ENCODE measurements around the gene SLX4IP.
"Not testable (repeated sequence)": the region's sequence is repeated elsewhere in the genome, so short reads cannot be mapped to it uniquely, and the experiment has no call there.

Gene SLX4IP

DNA sequence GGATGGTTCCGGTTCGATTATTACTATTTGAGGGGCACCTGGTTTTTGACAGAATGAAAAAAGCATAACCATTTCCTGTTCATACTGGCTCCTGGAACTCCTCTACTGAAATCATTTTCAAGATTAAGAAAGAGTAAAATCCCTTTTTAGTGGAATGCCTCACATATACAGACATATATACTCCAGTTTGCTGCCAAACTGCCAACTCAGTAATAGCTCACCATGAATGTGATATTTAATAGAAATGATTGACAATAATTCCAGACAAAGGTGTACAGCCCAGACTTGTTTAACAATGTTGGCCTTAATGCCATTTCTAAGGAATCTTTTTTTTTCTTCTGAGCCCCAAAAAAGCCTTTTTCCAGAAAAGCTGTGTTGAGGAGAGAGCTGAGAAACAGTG, 145.6 kb downstream of the SLX4IP start:
- DNase-seq = no peak

DNA sequence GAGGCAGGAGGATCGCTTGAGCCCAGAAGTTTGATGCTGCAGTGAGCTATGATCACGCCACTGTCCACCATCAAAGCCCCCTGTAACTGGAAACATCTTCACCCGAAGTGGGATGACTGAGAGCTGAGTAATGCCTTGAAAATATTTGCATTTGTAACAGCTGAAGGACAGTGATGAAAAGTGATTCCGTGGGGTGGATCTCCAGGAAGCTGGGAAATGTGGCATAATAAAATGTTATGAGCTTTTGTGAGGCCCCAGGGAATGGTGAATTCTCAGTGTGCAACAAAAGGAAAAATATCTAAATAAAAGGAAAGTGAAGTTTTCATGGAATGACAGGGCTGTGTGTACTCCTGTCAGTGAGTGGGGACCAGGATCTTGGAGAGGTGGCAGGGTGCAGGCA, 146.7 kb downstream of the SLX4IP start:
- no peak for DNase-seq

- DNase-seq = no peak
Measured at GRCh38 chr20:10584371-10584770, 149.3 kb downstream of the SLX4IP start.

GRCh38 chr20:10585308-10585707, 150.2 kb downstream of the SLX4IP start:
- no peak for DNase-seq

GRCh38 chr20:10586296-10586695, 151.2 kb downstream of the SLX4IP start:
- DNase-seq = no peak

DNA sequence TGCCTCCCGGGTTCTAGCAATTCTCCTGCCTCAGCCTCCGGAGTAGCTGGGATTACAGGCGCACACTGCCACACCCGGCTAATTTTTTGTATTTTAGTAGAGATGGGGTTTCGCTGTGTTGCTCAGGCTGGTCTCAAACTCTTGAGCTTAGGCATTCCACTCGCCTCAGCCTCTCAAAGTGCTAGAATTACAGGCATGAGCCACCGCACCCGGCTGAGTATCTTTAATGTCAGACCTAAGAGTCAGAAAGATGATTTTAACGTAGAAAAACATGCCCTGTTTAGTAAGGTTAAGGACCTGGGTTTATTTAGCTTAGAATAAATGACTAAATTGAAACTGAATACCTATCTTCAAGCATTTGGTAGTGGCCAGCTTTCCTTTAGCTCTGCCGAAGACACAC, 155.3 kb downstream of the SLX4IP start:
- not testable (repeated sequence) for DNase-seq

DNA sequence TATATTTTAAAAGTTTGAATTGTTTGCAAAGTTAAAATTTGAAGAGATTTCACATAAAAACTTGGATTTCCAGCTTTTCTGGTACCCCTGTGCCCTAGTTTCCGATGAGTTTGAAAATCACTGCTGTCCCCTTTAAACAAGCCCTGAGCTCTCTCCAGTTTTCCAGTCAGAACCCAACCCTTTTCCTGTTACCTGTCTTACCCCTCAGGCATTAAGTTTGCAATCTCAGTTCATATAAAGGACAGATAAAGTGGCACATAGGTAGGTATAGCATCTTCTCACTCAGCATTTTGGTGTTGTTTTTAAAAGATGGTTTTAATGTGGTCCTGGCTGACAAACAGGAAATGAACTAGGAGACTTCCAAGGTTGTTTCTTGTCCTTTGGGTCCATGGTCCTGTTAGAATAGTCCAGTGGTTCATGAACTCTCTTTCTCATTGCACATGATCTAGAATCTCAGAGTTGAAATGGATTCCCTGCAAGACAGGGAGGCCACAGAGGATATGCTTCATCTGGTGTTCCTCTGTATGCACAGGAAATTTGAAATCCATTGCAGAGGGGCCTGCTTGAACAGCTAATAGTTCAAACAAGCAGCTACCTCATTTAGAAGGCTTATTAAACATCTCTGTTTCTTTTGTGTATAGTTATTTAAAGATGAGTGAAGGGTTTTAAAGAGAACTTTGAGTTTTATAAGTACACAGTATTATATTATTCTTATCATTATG, 156.0 kb downstream of the SLX4IP start:
- no peak for DNase-seq

- DNase-seq = no peak
Measured at GRCh38 chr20:10591946-10592521, 156.9 kb downstream of the SLX4IP start.

- peak; percentile 8 for DNase-seq
Measured at GRCh38 chr20:10594296-10594868, 159.3 kb downstream of the SLX4IP start.

GRCh38 chr20:10595266-10595665, 160.2 kb downstream of the SLX4IP start:
- DNase-seq = no peak

DNA sequence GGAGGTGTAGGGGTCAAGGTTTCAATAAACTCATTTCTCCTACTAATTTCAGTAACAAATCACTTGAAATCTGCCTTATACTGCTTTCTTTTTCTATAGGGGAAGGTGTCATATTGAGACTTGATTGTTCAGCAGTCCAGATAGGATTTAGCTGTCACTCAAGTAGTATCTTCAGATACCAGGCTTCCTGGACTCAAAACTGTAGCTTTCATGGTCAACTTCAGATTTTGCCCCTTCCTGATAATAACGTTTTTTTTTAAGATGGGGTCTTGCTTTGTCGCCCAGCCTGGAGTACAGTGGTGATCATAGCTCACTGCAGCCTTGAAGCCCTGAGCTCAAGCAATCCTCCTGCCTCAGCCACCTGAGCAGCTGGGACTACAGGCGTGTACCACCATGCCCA, 160.9 kb downstream of the SLX4IP start:
- DNase-seq = no peak

DNA sequence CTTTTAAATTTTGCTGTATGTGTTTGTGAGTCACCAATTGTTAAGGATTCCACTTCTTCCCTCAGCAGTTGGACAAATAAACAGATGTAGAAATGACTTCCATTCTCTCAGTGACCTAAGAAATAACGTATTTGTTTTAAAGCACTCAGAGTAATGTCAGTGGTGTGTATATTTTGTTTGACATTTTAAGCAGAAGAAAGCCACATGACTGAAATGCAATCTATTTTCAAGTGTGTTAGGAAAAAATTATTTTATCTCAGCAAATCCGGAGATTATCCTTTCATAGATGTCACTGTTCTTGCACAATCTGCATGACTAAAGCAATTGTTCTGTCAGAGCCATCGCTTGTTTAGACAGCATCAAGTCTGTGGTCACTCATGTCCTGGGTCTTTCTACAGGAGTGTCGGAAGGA, 161.6 kb downstream of the SLX4IP start:
- peak; percentile 87 for DNase-seq

GRCh38 chr20:10597637-10598036, 162.5 kb downstream of the SLX4IP start:
- DNase-seq = no peak

DNA sequence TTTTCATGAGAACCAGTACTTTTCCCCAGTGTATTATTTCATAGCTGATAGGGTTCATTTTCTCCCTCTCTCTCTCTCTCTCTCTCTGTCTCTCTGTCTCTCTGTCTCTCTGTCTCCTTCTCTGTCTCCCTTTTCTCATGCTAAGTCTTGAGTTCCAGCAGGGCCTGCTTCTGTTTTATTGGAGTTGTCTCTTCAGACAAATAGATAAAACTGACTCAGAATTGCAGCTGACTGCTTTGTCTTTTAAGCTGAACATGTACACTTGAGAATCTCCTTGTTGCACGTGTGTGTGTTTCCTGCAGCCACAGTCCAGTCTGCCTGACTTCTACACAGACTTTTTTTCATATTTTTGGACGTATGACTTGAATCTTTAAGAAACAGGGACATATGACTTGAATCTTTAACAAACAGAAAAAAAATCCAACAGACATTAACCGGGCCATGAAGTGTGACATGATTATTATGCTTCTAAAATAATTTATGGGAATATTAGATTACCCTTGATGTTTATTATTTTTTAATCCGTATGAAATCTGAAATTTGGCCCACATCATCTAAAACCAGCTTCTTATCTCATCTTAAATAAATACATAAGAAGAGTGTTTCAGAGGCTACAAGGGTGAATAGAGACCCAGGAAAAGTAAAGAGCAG, 167.2 kb downstream of the SLX4IP start:
- DNase-seq = no peak

DNA sequence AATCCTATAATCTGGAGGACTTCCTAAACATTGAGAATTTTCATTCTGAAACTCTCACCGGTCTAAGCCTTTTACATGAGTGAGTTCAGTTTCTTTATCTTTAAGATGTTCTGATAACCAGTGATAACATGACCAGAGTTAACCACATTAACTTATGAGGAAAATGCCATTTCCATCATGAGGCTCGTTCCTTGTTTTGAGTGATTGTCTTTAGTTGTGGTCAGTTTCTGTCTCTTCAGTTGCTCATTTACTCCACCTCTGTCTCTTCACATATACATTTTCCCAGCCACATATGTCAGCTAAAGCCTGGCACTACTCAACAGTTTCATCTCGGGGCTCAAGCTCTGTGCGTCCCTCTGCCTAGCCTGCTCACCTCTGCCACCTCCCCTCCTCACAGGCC, 168.3 kb downstream of the SLX4IP start:
- no peak for DNase-seq

DNA sequence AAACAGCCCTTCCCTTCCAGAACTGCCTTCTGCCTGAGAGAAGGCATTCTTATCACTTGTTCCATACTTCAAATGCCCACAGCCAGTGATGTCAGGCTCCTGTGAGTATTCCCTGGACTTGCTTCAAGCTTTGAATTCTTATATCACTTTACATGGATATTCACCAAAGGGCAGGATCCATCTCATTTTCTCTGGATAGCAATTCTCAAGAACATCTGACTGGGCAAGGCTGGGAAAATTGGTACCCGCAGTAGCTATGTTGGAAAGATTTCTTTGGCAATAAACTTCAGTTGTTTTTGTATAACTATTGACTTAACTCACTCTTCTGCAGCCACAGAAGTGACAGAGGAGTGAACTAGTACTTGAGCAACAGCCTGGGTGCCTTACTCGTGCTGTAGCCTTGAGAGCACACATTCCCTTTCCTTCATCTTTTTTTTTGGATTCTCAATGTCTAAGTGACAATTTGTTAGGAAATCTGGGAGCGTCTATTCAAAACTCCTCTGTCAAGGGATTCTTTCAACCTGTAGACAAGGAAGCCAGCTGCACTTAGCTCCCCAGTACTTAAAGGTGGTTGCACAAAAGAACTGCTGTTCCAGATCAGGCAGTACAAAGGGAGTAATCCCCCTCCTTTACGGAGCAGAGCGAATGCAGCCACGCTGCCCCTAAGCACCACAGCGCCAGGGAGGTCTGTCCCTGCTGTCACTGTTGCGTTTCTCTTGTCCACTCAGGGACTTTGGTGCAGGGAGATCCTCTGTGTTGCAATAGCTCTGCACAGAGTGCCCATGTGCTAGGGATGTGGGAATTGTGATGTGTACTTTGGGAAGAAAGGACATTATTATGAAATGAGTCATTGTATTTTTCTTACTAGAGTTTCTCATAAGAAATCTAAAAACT, 169.1 kb downstream of the SLX4IP start:
- DNase-seq = no peak

GRCh38 chr20:10604865-10605440, 169.8 kb downstream of the SLX4IP start:
- DNase-seq = no peak

DNA sequence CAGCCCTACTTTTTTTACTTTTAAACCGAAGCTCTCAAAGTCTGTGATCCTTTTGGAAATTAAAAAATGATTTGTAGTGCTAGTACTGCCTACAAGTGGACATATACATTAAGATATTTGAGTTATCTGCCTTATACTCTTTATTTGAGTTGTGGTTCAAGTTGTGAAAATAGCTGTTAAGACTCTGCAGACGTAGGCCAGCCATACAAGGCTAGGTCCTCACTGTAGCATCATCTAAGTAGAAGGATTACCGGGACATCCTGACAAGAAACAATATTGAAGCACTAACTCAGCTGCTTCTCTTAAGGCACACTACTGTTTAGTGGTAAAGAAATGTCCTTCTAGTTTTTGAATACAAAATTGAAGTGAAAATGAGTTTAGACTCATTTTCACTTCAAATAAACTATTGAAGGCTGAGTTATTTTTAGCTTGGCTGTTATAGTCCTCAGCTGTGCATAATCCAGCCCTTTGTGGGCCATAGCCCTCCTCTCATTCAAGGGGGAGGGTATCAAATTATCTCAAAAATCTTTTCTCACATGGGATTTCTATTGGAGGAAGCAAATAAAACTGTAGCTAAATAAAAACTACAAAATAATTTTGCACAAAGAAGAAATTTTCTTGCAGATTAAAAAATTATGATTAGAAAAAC, 170.6 kb downstream of the SLX4IP start:
- DNase-seq = no peak

GRCh38 chr20:10609276-10609675, 174.2 kb downstream of the SLX4IP start:
- DNase-seq = no peak

- DNase-seq = no peak
Measured at GRCh38 chr20:10609770-10610169, 174.7 kb downstream of the SLX4IP start.

DNA sequence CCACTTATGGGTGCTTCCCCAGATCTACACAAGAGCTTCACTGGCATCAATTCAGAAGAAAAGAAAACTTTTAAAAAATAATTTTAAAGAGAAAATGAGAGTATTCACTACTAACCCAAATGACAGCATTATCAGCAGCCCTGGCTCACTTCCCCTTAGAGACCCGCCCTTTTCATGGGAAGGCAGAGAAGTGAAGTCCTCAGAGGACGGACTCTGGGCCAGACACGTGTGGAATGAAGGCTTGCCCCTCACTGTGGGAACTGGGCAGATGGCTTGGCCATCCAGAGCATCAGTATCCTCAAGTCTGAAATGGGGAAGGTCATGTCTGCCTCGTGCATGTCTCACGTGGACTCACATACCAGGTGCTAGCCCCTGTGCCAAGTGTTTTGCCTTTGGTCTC, 175.1 kb downstream of the SLX4IP start:
- peak; percentile 60 for DNase-seq

DNA sequence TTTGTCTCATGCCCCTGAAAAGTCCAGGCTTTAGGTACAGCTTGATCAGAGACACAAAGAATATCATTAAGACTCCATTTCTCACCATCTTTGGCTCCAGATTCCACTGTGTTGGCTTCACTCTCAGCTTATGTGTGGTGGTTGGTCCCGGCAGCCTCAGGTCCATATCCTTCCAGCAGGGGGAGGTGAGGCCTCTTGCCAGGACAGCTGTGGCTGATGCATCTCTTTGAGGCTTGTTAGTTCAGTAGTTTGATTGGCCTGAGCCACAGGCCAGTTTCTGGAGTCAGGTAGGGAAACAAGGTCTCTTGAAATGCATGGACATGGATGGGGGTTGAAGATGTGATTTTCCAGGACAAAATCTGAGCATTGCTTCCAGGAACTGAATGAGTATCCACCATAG, 176.3 kb downstream of the SLX4IP start:
- no peak for DNase-seq
